ENCODE data around the gene EIF2A.
A peak's percentile ranks its signal among the peaks of the same experiment; 100 is the strongest.
"Not testable (repeated sequence)": the region's sequence is repeated elsewhere in the genome, so short reads cannot be mapped to it uniquely, and the experiment has no call there.

Gene EIF2A

GRCh38 chr3:150546226-150547044 is at the start of gene EIF2A, which contains the start of gene SERP1:
Gene EIF2A, plus strand, starts transcription at chr3:150546787. Its CDS starts 16 bp downstream, at chr3:150546803.
Gene SERP1, minus strand, starts transcription at chr3:150546496. Its CDS starts 361 bp downstream, at chr3:150546135.
- peak within 1 kb of the TSS; percentile 84 for H3K4me3 ChIP-seq (ENCODE audit: low read length)
- TF ChIP-seq, protein P1, sequence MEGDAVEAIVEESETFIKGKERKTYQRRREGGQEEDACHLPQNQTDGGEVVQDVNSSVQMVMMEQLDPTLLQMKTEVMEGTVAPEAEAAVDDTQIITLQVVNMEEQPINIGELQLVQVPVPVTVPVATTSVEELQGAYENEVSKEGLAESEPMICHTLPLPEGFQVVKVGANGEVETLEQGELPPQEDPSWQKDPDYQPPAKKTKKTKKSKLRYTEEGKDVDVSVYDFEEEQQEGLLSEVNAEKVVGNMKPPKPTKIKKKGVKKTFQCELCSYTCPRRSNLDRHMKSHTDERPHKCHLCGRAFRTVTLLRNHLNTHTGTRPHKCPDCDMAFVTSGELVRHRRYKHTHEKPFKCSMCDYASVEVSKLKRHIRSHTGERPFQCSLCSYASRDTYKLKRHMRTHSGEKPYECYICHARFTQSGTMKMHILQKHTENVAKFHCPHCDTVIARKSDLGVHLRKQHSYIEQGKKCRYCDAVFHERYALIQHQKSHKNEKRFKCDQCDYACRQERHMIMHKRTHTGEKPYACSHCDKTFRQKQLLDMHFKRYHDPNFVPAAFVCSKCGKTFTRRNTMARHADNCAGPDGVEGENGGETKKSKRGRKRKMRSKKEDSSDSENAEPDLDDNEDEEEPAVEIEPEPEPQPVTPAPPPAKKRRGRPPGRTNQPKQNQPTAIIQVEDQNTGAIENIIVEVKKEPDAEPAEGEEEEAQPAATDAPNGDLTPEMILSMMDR (conservative IDR thresholded peaks at IDR 0.05; ENCODE audit: low read length), result no peak
- DNase-seq (ENCODE audit: low read depth), result peak; percentile 99

DNA sequence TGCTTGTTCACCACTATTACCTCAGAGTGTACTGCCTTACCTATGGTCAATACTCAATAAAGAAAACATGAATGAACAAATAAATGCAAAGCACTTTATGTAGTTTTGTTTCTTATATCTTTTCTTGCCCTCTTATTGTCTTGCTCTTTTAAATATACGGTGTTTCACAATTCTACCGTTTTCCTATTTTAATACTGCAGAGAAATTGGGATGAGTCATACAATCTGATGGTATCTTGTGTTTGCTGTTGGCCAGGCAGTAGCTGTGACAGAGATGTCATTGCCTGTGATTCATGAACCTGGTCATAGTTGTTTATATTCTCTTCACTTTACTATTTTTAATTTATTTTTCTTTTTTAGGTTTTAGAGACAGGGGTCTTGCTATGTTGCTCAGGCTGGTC is 48.6 kb upstream of the EIF2A start:
- peak; percentile 44 for DNase-seq (ENCODE audit: low read depth)
- no peak overlapping the region for H3K4me3 ChIP-seq (ENCODE audit: low read length)
- TF ChIP-seq, protein P1 (conservative IDR thresholded peaks at IDR 0.05; ENCODE audit: low read length), result no peak

GRCh38 chr3:150500960-150501359 is 45.6 kb upstream of the EIF2A start:
- not testable (repeated sequence) for DNase-seq (ENCODE audit: low read depth); H3K4me3 ChIP-seq (ENCODE audit: low read length)

GRCh38 chr3:150503402-150504099 is 43.0 kb upstream of the EIF2A start:
- no peak overlapping the region for H3K4me3 ChIP-seq (ENCODE audit: low read length)
- DNase-seq (ENCODE audit: low read depth), result no peak
- TF ChIP-seq, protein P1 (conservative IDR thresholded peaks at IDR 0.05; ENCODE audit: low read length), result no peak

GRCh38 chr3:150504483-150504882 is 42.1 kb upstream of the EIF2A start:
- no peak overlapping the region for H3K4me3 ChIP-seq (ENCODE audit: low read length)
- DNase-seq (ENCODE audit: low read depth), result no peak
- TF ChIP-seq, protein P1 (conservative IDR thresholded peaks at IDR 0.05; ENCODE audit: low read length), result no peak

GRCh38 chr3:150508401-150508800 is 38.2 kb upstream of the EIF2A start:
- TF ChIP-seq, protein P1 (conservative IDR thresholded peaks at IDR 0.05; ENCODE audit: low read length), result no peak
- DNase-seq (ENCODE audit: low read depth), result no peak
- no peak overlapping the region for H3K4me3 ChIP-seq (ENCODE audit: low read length)

- DNase-seq (ENCODE audit: low read depth), result no peak
- H3K4me3 ChIP-seq (ENCODE audit: low read length), result no peak overlapping the region
- TF ChIP-seq, protein P1 (conservative IDR thresholded peaks at IDR 0.05; ENCODE audit: low read length), result no peak
Measured at GRCh38 chr3:150509780-150510179, 36.8 kb upstream of the EIF2A start.

Measured in AG10803 (cell line).